CD4-positive, CD25-positive, alpha-beta regulatory T cell (primary cell): Measurements from ENCODE around the gene HFE. TPM values are rescaled to one million over a fixed set of nuclear protein-coding genes. Genes with fewer than 3 reads are reported as not detected.
"Not testable (repeated sequence)": the region's sequence is repeated elsewhere in the genome, so short reads cannot be mapped to it uniquely, and the experiment has no call there.

Experiments
- ATAC-seq, 2 donors: fragments of 150-1000 bp; cut with Tn5 transposase; one replicate each; pipeline ENCODE4 v1.10.0; 2021; ENCODE audit warnings: low read depth in 2 of 2, moderate number of reproducible peaks in 2 of 2, moderate library complexity in 1 of 2
- DNase-seq, 3 donors: peaks; one replicate each; pipeline versions ENCODE4 v3.0.0 to v3.0.0-alpha.2; 2012 to 2022; ENCODE audit warnings: mixed read lengths in 1 of 3
- H3K27ac ChIP-seq: one replicate; pipeline ENCODE4 v1.7.0; 2013; ENCODE audit warnings: mild to moderate bottlenecking, low read length; ENCODE audit not compliant: insufficient read depth, poor library complexity, severe bottlenecking
- H3K27me3 ChIP-seq: one replicate; pipeline ENCODE4 v1.7.0; 2013; ENCODE audit warnings: low read length; ENCODE audit not compliant: control insufficient read depth, insufficient read depth
- H3K36me3 ChIP-seq: one replicate; pipeline ENCODE4 v1.7.0; 2013; ENCODE audit warnings: mild to moderate bottlenecking, low read length, moderate library complexity; ENCODE audit not compliant: control insufficient read depth, insufficient read depth
- H3K4me1 ChIP-seq: 2 replicates; pipeline ENCODE4 v1.7.0; 2013; ENCODE audit warnings: mild to moderate bottlenecking, low read length; ENCODE audit not compliant: insufficient read depth, control insufficient read depth, poor library complexity, severe bottlenecking
- H3K4me3 ChIP-seq: one replicate; pipeline ENCODE4 v1.7.0; 2013; ENCODE audit warnings: low read depth, mild to moderate bottlenecking, low read length, moderate library complexity
- H3K9me3 ChIP-seq, 2 experiments: 1 replicate in 1 of 2; 2 replicates in 1 of 2; pipeline ENCODE4 v1.7.0; 2013; ENCODE audit warnings: low read length in 2 of 2, mild to moderate bottlenecking in 1 of 2, moderate library complexity in 1 of 2; ENCODE audit not compliant: control insufficient read depth in 2 of 2
- H3K27ac Mint-ChIP-seq, 3 donors: one replicate each; pipeline ENCODE4 v1.8.0; 2020 to 2022; ENCODE audit warnings: mild to moderate bottlenecking in 3 of 3, mixed read lengths in 3 of 3, moderate library complexity in 2 of 3
- H3K27me3 Mint-ChIP-seq: one replicate; pipeline ENCODE4 v1.8.0; 2022; ENCODE audit warnings: mild to moderate bottlenecking, mixed read lengths
- H3K36me3 Mint-ChIP-seq: one replicate; pipeline ENCODE4 v1.8.0; 2020; ENCODE audit warnings: mixed read lengths
- H3K4me1 Mint-ChIP-seq, 4 donors: one replicate each; pipeline ENCODE4 v1.8.0; 2020 to 2022; ENCODE audit warnings: mixed read lengths in 4 of 4, mild to moderate bottlenecking in 1 of 4
- H3K4me3 Mint-ChIP-seq, 4 donors: one replicate each; pipeline ENCODE4 v1.8.0; 2020 to 2022; ENCODE audit warnings: mild to moderate bottlenecking in 4 of 4, mixed read lengths in 4 of 4, moderate library complexity in 3 of 4
- H3K9me3 Mint-ChIP-seq, 7 donors: one replicate each; pipeline ENCODE4 v1.8.0; 2020 to 2022; ENCODE audit warnings: mixed read lengths in 7 of 7, mild to moderate bottlenecking in 3 of 7, moderate library complexity in 2 of 7
- polyA plus RNA-seq, 4 donors: library from polyadenylated mRNA; unstranded; fragments of 300-500 nt; fragmentation: Illumina TruSeq; gene quantifications; one replicate each; pipeline ENCODE4 v1.2.3, GENCODE V29; 2021
- total RNA-seq: library from RNA; stranded (reverse); gene quantifications from one replicate; pipeline ENCODE4 v1.2.3, GENCODE V29; 2022

The HFE gene
- total and polyA plus RNA-seq, 5 donors from 2014 or later: 1.2 to 2.6 (median 2.5) TPM

DNA sequence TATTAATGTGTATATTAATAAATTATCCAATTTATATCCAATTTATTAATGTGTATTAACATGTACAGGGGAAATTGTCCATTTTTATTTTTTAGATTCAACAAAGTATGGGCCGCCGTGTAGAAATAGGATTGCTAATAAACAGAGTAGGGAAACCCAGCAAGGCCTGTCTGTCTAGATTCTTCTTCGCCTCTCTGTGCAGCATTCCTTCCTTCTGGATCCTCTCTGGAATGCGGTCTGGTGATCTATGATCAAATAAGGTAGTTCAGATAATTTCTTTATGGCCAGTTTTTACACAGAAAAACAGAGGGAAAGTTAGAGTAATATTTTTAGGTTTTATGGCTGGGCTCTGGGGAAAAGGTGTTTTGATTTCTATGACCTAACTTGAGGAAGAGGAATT is 19.9 kb upstream of the HFE start:
- no peak overlapping the region for H3K4me3 ChIP-seq
- peaks cover 5% of the 10 kb centered on the region for H3K27me3 ChIP-seq
- Mint-ChIP-seq H3K4me3 (no peak overlapping the region), H3K9me3 (no peaks in the 10 kb centered on the region), H3K4me1 (peaks cover 6 to 12% (median 8%) of the 10 kb centered on the region in 4 donors), H3K27me3 (peaks cover 20% of the 10 kb centered on the region), H3K27ac (no peak overlapping the region), H3K36me3 (no peaks in the 10 kb centered on the region)
- ATAC-seq (no peak), DNase-seq (no peak)
- no peaks in the 10 kb centered on the region for H3K9me3 ChIP-seq
- H3K36me3 ChIP-seq: no peaks in the 10 kb centered on the region
- H3K4me1 ChIP-seq: peaks cover 6% of the 10 kb centered on the region
- H3K27ac ChIP-seq: no peak overlapping the region

- Histone ChIP-seq H3K36me3 (no peaks in the 10 kb centered on the region), H3K9me3 (no peaks in the 10 kb centered on the region), H3K4me3 (no peak overlapping the region), H3K27me3 (peaks cover 5% of the 10 kb centered on the region), H3K4me1 (peaks cover 6% of the 10 kb centered on the region), H3K27ac (no peak overlapping the region)
- Mint-ChIP-seq H3K4me1 (peaks cover 6 to 12% (median 8%) of the 10 kb centered on the region in 4 donors), H3K9me3 (no peaks in the 10 kb centered on the region), H3K36me3 (no peaks in the 10 kb centered on the region), H3K27me3 (peaks cover 20% of the 10 kb centered on the region), H3K27ac (no peak overlapping the region), H3K4me3 (no peak overlapping the region)
- no peak for ATAC-seq
- DNase-seq: no peak
Observed at GRCh38 chr6:26068036-26068435, 19.2 kb upstream of the HFE start.

DNA sequence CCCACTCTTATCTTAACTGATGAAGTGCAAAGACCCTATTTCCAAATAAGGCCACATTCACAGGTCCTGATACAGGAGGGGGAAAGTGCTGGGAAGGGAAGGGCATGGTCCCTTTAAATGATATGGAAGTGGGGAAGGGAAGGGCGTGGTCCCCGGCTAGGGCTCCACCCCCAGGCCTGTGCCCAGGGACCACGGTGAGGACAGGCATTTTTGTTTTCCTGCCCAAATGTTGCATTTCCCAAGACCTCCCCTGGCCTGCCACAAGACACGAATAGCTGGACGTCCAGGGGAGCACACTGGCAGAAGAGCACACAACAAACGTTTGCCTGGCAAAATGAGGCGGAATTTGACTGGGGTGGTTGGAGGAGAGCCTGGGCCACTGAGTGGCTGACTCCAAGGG is 16.1 kb upstream of the HFE start:
- Mint-ChIP-seq H3K4me3 (no peak overlapping the region), H3K4me1 (peaks cover 0 to 2% (median under 1%) of the 10 kb centered on the region in 4 donors), H3K36me3 (no peaks in the 10 kb centered on the region), H3K27ac (no peak overlapping the region), H3K27me3 (peaks cover 31% of the 10 kb centered on the region), H3K9me3 (no peaks in the 10 kb centered on the region)
- Histone ChIP-seq H3K27me3 (peaks cover 5% of the 10 kb centered on the region), H3K9me3 (no peaks in the 10 kb centered on the region), H3K36me3 (no peaks in the 10 kb centered on the region), H3K4me1 (peaks cover under 1% of the 10 kb centered on the region), H3K27ac (no peak overlapping the region), H3K4me3 (no peak overlapping the region)
- ATAC-seq: no peak
- no peak for DNase-seq

DNA sequence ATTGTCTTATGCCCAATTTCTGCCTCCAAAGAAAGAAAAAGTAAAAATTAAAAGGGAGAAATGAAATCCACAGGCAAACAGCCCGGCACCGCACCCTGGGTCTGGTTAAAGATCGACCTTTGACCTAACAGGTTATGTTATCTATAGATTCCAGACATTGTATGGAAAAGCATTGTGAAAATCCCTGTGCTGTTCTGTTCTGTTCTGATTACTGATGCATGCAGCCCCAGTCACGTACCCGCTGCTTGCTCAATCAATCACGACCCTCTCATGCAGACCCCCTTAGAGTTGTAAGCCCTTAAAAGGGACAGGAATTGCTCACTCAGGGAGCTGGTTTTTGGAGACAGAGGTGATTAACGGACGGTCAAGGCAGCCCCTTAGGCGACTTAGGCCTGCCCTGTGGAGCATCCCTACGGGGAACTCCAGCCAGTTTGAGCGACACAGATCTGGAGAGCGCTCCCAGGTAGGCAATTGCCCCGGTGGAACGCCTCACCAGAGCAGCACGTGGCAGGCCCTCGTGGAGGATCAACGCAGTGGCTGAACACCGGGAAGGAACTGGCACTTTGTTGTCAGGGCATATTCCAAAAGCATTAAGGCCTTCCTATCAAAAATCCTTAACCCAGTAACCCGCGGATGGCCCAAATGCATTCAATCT is 12.0 kb upstream of the HFE start:
- H3K4me3 ChIP-seq: no peak overlapping the region
- Mint-ChIP-seq H3K36me3 (no peaks in the 10 kb centered on the region), H3K4me1 (no peaks in the 10 kb centered on the region), H3K27me3 (peaks cover 37% of the 10 kb centered on the region), H3K9me3 (no peaks in the 10 kb centered on the region), H3K27ac (no peak overlapping the region), H3K4me3 (peak overlapping the region in 1 of 4 donors; percentile 27)
- no peaks in the 10 kb centered on the region for H3K9me3 ChIP-seq
- H3K4me1 ChIP-seq: no peaks in the 10 kb centered on the region
- no peak overlapping the region for H3K27ac ChIP-seq
- peaks cover 3% of the 10 kb centered on the region for H3K27me3 ChIP-seq
- ATAC-seq: no peak
- no peak for DNase-seq
- no peaks in the 10 kb centered on the region for H3K36me3 ChIP-seq

DNA sequence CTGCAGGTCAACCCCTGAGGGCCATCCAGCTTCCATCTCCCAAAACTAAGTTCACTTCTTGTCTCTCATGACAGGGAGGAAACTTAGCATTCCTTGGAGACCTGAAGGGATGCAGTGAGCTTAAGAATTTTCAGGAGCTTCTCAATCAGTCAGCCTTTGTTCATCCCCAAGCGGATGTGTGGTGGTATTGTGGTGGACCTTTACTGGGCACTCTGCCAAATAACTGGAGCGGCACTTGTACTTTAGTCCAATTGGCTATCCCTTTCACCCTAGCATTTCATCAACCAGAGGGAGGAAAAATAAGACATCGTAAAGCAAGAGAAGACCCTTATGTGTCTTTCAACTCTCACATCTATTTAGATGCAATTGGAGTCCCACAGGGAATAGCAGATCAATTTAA is 9.2 kb upstream of the HFE start:
- not testable (repeated sequence) for H3K4me1 ChIP-seq, H3K4me3 ChIP-seq, H3K27ac ChIP-seq, H3K36me3 ChIP-seq, ATAC-seq, DNase-seq, H3K9me3 ChIP-seq, H3K36me3 Mint-ChIP-seq, H3K4me1 Mint-ChIP-seq, H3K4me3 Mint-ChIP-seq, H3K27ac Mint-ChIP-seq, H3K27me3 ChIP-seq
- Mint-ChIP-seq H3K9me3 (peaks cover 0 to 11% (median 4%) of the 10 kb centered on the region in 7 donors), H3K27me3 (peaks cover 27% of the 10 kb centered on the region)

- Mint-ChIP-seq H3K4me1 (peaks cover 4 to 11% (median 8%) of the 10 kb centered on the region in 4 donors), H3K9me3 (peaks cover 0 to 11% (median 4%) of the 10 kb centered on the region in 7 donors), H3K27me3 (peaks cover 12% of the 10 kb centered on the region)
- not testable (repeated sequence) for DNase-seq, H3K9me3 ChIP-seq, H3K4me3 Mint-ChIP-seq, H3K36me3 ChIP-seq, H3K36me3 Mint-ChIP-seq, H3K4me3 ChIP-seq, ATAC-seq, H3K4me1 ChIP-seq, H3K27ac Mint-ChIP-seq, H3K27me3 ChIP-seq, H3K27ac ChIP-seq
Observed at GRCh38 chr6:26081096-26081495, 6.1 kb upstream of the HFE start.

DNA sequence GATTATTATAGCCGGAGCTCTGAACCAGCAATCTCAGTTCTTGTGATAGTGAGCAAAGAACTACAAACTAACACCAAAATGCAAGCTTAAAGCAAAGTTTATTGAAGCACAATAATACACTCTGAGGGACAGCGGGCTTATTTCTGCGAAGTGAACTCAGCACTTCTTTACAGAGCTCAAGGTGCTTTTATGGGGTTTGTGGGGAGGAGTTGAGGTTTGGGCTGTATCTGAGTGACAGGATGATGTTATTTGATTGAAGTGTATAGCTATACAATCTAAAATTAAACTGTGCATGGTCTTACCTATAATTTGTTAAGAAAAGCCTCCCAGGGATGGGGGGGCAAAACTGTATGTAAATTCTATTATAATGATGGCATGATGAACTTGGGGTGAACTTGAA is 1.0 kb upstream of the HFE start:
- H3K4me1 ChIP-seq: peaks cover 28% of the 10 kb centered on the region
- peaks cover 11 to 40% (median 33%) of the 10 kb centered on the region in 4 donors for H3K4me1 Mint-ChIP-seq
- peak overlapping the region; percentile 68 for H3K27ac ChIP-seq
- H3K36me3 Mint-ChIP-seq: peaks cover 10% of the 10 kb centered on the region
- no peaks in the 10 kb centered on the region for H3K36me3 ChIP-seq
- peaks cover 2% of the 10 kb centered on the region for H3K27me3 ChIP-seq
- DNase-seq (peak; percentile 31 to 89 (median 76)), ATAC-seq (peak; percentile 97 to 100)
- no peaks in the 10 kb centered on the region for H3K27me3 Mint-ChIP-seq
- H3K4me3 Mint-ChIP-seq: peak overlapping the region; percentile 87 to 91 (median 88)
- no peaks in the 10 kb centered on the region for H3K9me3 ChIP-seq
- H3K9me3 Mint-ChIP-seq: peaks cover 0 to 7% (median 2%) of the 10 kb centered on the region in 7 donors
- H3K27ac Mint-ChIP-seq: peak overlapping the region; percentile 80 to 89 (median 80)
- H3K4me3 ChIP-seq: peak overlapping the region; percentile 78

- peaks cover 4% of the 10 kb centered on the region for H3K36me3 Mint-ChIP-seq
- H3K4me3 ChIP-seq: peak overlapping the region; percentile 78
- H3K4me1 Mint-ChIP-seq: peaks cover 11 to 44% (median 38%) of the 10 kb centered on the region in 4 donors
- H3K9me3 ChIP-seq: no peaks in the 10 kb centered on the region
- DNase-seq (no peak), ATAC-seq (no peak)
- H3K4me1 ChIP-seq: peaks cover 28% of the 10 kb centered on the region
- H3K4me3 Mint-ChIP-seq: peak overlapping the region; percentile 87 to 91 (median 88)
- H3K9me3 Mint-ChIP-seq: no peaks in the 10 kb centered on the region
- peak overlapping the region in 2 of 3 donors; percentile 80 to 94 for H3K27ac Mint-ChIP-seq
- H3K27ac ChIP-seq: no peak overlapping the region
- no peaks in the 10 kb centered on the region for H3K27me3 ChIP-seq
- no peaks in the 10 kb centered on the region for H3K36me3 ChIP-seq
- no peaks in the 10 kb centered on the region for H3K27me3 Mint-ChIP-seq
Observed at GRCh38 chr6:26088344-26088743, 1.1 kb downstream of the HFE start.
